Measurements from ENCODE around the gene DLGAP3. TPM values are rescaled to one million over a fixed set of nuclear protein-coding genes. Genes with fewer than 3 reads are reported as not detected.

Gene DLGAP3
- total and polyA plus RNA-seq, 5 donors = 0.05 to 0.21 (median 0.11) TPM

DNA sequence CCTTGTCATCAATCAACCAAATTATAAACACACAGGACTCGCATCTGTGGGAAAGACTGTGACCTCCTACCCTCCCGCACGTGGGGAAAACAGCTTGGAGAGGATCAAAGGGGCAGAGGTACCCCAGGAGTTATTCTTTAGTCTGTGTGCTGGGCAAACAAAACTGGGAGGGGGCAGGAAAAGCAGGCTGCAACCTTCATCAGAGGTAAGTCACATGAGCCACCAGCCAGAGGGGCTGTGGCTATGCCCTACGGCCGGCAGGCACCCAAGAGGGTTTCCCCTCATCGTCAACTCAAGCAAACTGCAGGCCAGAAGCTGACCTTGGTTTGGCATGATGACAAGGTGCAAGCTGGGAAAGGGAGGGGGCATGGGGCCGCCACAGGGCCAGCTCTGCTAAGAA is 82.4 kb downstream of the DLGAP3 start:
- Histone ChIP-seq H3K27ac (ENCODE audit: low read length) (no peak overlapping the region), H3K4me1 (ENCODE audit: control insufficient read depth, insufficient read depth, low read length) (peaks cover 22% of the 10 kb centered on the region), H3K4me3 (ENCODE audit: low read length) (no peak overlapping the region), H3K9me3 (ENCODE audit: control insufficient read depth, low read length) (no peaks in the 10 kb centered on the region), H3K27me3 (ENCODE audit: control insufficient read depth, insufficient read depth) (no peaks in the 10 kb centered on the region)
- ATAC-seq = no peak
- 76% methylated on average over 7 of the region's 7 CpGs for WGBS
- peak in 1 of 3 donors; percentile 56 for DNase-seq
- intact Hi-C loops (cut with DNase I) = loop anchor here in 2 of 4 donors (5.0 kb wide), 2 partner anchors 55 to 60 kb away; partner anchors contain the start of gene GJA4 (in 1 of the 2)

DNA sequence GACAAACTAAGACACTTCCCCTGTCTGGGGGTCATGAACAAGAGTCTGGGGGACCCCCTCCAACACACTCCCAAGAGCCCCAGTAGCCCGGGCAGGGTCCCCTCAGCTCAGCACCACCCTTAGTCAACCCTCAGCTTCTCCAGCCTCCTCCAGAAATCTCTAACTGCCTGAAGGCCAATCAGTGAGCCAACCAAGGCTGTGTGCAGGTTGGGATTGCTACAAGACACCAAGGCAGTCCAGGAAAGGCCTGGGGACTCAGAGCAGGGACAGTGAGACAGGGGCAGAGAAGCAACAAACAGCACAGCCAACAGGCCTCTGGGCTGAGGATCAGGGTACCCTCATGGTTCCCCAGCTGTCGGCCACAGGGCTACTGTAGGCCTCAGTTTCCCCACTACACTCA is 83.2 kb downstream of the DLGAP3 start:
- WGBS = 88% methylated on average over 2 of the region's 2 CpGs
- Histone ChIP-seq H3K27me3 (ENCODE audit: control insufficient read depth, insufficient read depth) (no peaks in the 10 kb centered on the region), H3K4me1 (ENCODE audit: control insufficient read depth, insufficient read depth, low read length) (peaks cover 22% of the 10 kb centered on the region), H3K9me3 (ENCODE audit: control insufficient read depth, low read length) (no peaks in the 10 kb centered on the region), H3K4me3 (ENCODE audit: low read length) (no peak overlapping the region), H3K27ac (ENCODE audit: low read length) (no peak overlapping the region)
- ATAC-seq = no peak
- intact Hi-C loops (cut with DNase I) = loop anchor here in 2 of 4 donors (5.0 kb wide), 2 partner anchors 54 to 59 kb away; partner anchors contain the start of gene GJA4 (in 1 of the 2)
- DNase-seq = no peak

DNA sequence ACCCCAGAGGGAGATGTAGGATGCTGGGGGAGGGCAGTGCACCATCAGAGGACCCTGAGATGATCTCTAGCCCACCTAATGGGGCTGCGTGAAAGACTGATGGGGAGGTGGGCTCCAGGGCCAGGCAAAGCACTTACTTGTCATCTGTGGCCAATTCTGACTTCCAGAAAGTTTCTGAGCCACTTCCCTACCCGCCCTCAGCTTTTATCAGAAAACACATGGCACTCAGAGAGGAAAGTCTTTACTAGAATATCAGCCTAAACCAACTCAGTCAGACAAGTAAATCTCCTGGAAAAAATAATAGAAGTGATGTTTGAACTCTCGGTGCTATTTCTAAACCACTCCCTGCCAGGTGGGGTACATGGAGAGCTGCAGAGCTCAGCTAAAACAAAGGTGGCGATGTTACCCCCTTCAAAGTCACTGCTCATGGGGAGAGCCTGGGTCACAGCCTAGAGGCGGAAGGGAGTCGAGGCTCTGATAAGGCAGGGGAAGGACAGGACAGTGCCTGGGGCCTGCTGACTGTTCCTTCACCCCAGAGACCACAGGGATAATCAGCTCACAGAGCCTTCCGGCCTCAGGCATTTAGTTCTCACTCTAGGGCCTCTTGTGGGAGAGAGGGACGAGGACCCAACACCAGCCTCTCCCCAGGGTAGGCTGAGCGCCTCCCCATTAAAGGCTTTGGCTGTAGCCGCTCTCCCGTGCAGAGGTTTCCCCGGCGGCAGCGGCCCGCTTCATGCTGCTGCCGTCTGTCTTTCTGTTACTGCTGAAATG is 84.1 kb downstream of the DLGAP3 start:
- no peak overlapping the region for H3K4me3 ChIP-seq (ENCODE audit: low read length)
- peak; percentile 44 to 79 for ATAC-seq
- H3K4me1 ChIP-seq (ENCODE audit: control insufficient read depth, insufficient read depth, low read length) = peaks cover 19% of the 10 kb centered on the region
- H3K27ac ChIP-seq (ENCODE audit: low read length) = peak overlapping the region; percentile 60
- intact Hi-C loops (cut with DNase I) = loop anchor here in 2 of 4 donors (5.0 kb wide), 2 partner anchors 53 to 58 kb away; partner anchors contain the start of gene GJA4 (in 1 of the 2)
- 67% methylated on average over 16 of the region's 16 CpGs for WGBS
- peak in 2 of 3 donors; percentile 53 to 58 for DNase-seq
- H3K9me3 ChIP-seq (ENCODE audit: control insufficient read depth, low read length) = no peaks in the 10 kb centered on the region
- no peaks in the 10 kb centered on the region for H3K27me3 ChIP-seq (ENCODE audit: control insufficient read depth, insufficient read depth)

DNA sequence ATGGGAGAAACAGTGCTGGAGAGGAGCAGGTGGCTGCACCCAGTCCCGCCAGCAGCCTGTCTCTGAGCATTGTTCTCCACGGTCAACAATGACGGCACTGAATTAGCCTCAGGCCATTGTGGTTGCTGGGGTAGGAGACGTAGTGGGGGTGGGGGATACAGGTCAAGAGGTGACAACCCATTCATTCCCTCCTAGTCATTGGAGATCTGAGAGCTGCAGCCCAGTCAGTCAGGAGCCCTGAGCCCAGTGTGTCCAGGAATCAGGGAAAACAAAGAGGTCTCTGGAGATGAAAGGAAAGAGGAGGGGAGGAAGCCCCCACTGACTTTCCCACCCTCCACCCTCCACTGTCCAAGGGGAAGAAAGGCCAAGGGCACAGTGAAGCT is 85.2 kb downstream of the DLGAP3 start:
- Histone ChIP-seq H3K4me3 (ENCODE audit: low read length) (no peak overlapping the region), H3K4me1 (ENCODE audit: control insufficient read depth, insufficient read depth, low read length) (peaks cover 19% of the 10 kb centered on the region), H3K27me3 (ENCODE audit: control insufficient read depth, insufficient read depth) (no peaks in the 10 kb centered on the region), H3K9me3 (ENCODE audit: control insufficient read depth, low read length) (no peaks in the 10 kb centered on the region), H3K27ac (ENCODE audit: low read length) (peak overlapping the region; percentile 43)
- peak in 1 of 2 donors; percentile 12 for ATAC-seq
- intact Hi-C loops (cut with DNase I) = no loop called here
- 59% methylated on average over 4 of the region's 4 CpGs for WGBS
- no peak for DNase-seq

DNA sequence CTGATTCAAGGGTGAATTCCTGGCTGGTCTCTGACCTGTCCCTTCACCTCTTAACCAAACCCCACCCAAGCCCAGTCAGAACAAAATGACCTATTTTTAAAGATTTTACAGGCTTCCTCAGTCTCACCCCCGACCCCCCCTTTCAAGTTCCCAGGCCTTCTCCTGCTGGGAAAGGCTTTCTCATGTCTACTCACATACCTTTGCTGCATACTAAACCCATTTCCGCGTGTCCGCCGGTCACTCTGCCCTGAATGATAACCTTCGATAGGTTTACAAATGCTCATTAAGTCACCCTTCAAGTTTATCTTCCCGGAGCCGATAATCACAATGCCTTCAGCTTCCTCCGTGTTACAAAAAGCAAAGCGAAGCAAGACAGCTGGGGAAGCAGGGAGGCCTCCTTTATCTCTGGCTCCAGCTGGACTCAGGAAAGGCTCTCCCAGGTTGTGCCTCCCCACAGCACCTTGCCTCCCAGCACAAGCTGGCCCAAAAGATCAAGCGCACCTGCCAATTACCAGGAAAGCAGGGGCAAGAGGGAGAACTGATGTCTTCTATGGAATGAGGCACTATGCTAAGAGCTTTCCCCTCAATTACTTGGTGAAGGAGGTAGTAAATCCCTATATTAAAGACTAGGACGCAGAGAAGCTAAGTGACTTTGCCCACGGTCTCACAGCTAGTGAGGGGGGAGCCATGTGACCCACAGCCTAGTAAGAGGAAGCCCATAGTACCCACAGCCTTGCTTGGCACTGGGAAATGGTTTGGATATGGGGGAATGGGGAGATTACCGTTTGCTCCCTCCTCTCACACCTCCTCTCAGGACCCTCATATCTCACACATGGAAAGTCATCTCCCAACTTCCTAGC is 85.8 kb downstream of the DLGAP3 start:
- Histone ChIP-seq H3K9me3 (ENCODE audit: control insufficient read depth, low read length) (no peaks in the 10 kb centered on the region), H3K4me3 (ENCODE audit: low read length) (no peak overlapping the region), H3K4me1 (ENCODE audit: control insufficient read depth, insufficient read depth, low read length) (peaks cover 19% of the 10 kb centered on the region), H3K27ac (ENCODE audit: low read length) (peak overlapping the region; percentile 43), H3K27me3 (ENCODE audit: control insufficient read depth, insufficient read depth) (no peaks in the 10 kb centered on the region)
- DNase-seq (peak in 1 of 3 donors; percentile 73), ATAC-seq (peak; percentile 48 to 64)
- 44% methylated on average over 14 of the region's 14 CpGs for WGBS
- intact Hi-C loops (cut with DNase I) = no loop called here

DNA sequence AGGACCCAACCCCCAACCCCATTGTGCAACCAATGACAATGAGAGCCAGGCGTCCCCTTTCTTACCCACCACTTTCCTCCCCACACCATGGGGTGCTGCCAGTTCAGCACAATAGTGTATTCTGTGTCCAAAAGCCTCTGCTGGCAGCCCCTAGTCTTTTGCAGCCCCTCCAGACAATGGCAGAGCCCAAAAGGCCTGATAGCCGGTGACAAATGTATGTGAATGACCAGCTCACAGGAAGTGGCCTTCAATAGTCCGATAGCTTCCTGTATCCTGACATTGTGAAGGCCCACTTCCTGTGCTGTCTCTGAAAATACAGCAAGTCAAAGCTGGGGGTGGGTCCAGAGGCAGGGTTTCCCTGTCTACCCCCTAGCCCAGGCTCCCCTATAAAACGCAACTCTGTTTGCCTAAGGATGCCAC is 86.5 kb downstream of the DLGAP3 start:
- H3K4me3 ChIP-seq (ENCODE audit: low read length) = no peak overlapping the region
- ATAC-seq = peak; percentile 63
- H3K9me3 ChIP-seq (ENCODE audit: control insufficient read depth, low read length) = no peaks in the 10 kb centered on the region
- DNase-seq = no peak
- WGBS = 61% methylated on average over 4 of the region's 4 CpGs
- peak overlapping the region; percentile 73 for H3K27ac ChIP-seq (ENCODE audit: low read length)
- peaks cover 19% of the 10 kb centered on the region for H3K4me1 ChIP-seq (ENCODE audit: control insufficient read depth, insufficient read depth, low read length)
- no peaks in the 10 kb centered on the region for H3K27me3 ChIP-seq (ENCODE audit: control insufficient read depth, insufficient read depth)
- intact Hi-C loops (cut with DNase I) = no loop called here

DNA sequence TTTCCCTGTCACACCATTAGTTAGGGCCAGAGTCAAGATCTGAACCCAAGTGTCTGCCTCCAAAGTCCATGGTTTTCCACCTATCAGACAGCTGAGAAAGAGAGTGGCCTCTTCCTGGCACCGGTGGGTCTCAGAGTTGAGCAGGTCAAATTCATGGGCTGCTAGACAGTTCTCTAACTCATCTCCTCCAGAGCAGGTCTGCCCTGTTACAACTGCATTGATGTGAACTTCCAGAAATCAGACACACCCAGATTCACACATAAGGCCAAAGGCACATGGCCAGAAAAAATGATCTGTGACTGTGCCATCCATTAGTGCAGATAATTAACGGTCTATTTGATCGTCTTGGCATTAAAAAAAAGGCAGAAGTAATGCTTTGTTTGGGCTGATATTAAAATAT is 87.4 kb downstream of the DLGAP3 start:
- no peak overlapping the region for H3K27ac ChIP-seq (ENCODE audit: low read length)
- H3K27me3 ChIP-seq (ENCODE audit: control insufficient read depth, insufficient read depth) = no peaks in the 10 kb centered on the region
- WGBS = 51% methylated on average over 3 of the region's 3 CpGs
- H3K4me3 ChIP-seq (ENCODE audit: low read length) = no peak overlapping the region
- DNase-seq (no peak), ATAC-seq (no peak)
- H3K9me3 ChIP-seq (ENCODE audit: control insufficient read depth, low read length) = no peaks in the 10 kb centered on the region
- intact Hi-C loops (cut with DNase I) = no loop called here
- peaks cover 19% of the 10 kb centered on the region for H3K4me1 ChIP-seq (ENCODE audit: control insufficient read depth, insufficient read depth, low read length)

DNA sequence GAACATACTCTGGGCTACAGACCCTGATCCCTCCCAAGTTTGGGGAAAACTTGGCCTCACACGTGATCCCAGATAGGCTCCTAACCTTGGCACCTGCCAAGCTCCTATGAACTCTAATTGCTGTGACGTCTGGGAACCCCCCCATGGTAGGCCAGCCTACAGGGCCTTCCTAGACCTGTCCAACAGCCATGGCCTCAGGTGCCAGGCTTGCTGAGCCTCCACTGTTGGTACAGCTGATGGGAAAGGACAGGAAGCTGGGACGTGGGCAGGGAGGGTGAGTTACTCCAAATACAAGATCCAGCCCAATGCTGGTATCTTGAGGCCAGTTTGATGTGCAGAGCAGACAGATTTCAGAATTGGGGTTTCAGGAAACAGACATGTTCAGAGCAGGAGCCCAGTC is 89.0 kb downstream of the DLGAP3 start:
- WGBS = 90% methylated on average over 3 of the region's 3 CpGs
- Histone ChIP-seq H3K27me3 (ENCODE audit: control insufficient read depth, insufficient read depth) (no peaks in the 10 kb centered on the region), H3K9me3 (ENCODE audit: control insufficient read depth, low read length) (no peaks in the 10 kb centered on the region), H3K4me3 (ENCODE audit: low read length) (no peak overlapping the region), H3K27ac (ENCODE audit: low read length) (no peak overlapping the region), H3K4me1 (ENCODE audit: control insufficient read depth, insufficient read depth, low read length) (peaks cover 19% of the 10 kb centered on the region)
- intact Hi-C loops (cut with DNase I) = no loop called here
- DNase-seq (no peak), ATAC-seq (no peak)

DNA sequence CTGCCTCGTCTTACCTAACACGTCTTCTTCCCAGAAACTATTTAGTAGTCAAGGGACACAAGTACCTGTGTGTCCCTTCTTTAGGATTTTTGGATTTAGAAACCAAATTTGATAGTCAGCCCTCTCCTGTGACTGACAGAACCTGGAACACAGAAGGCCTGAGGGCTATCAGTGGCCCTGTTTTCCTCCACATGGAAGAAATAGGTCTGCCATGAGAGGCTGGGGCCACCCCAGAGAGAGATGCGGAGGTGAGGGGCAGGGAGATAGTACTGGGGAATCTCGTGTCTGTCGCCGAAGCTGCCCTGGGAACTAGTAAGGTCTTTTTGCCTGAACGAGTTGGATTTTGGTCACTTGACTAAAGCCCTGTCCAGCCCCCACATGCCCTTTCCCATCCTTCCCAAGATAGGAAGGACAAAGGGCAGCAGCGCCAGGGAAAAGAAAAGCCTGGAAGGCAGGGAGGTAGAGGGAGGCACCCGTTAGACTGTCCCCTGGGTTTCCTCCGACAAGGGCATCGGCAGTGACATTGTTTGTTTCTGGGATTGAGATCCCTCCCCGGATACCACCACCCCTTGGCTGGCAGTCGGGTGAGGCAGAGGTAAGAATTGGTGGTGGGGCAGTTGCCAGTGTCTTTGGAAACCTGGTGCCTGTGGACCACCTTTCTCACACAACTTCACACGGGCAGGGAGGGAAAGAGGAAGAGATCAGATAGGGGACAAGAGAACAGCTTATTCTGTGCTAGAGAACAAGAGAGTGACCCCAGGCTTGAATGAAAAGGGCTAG is 89.7 kb downstream of the DLGAP3 start:
- H3K27ac ChIP-seq (ENCODE audit: low read length) = no peak overlapping the region

DNA sequence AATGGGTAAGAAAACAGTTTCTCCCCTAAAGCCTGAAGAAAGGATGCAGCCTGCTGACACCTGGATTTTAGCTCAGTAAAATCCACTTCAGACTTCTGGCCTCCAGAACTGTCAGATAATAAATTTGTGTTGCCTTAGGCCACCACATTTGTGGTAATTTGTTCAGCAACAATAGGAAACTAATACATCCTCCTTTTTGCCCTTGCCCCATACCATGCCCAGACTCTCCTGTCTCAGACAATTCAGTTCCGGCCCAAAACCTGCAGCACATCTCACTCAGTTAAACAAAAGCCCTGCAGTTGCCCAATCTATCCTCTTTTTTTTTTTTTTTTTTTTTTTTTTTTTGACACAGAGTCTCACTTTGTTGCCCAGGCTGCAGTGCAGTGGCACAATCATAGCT is 95.7 kb downstream of the DLGAP3 start:
- intact Hi-C loops (cut with DNase I) = no loop called here
- H3K9me3 ChIP-seq (ENCODE audit: control insufficient read depth, low read length) = no peaks in the 10 kb centered on the region
- H3K4me3 ChIP-seq (ENCODE audit: low read length) = no peak overlapping the region
- H3K27me3 ChIP-seq (ENCODE audit: control insufficient read depth, insufficient read depth) = no peaks in the 10 kb centered on the region
- no peak for DNase-seq
- 86% methylated on average over 1 of the region's 1 CpG for WGBS
- no peak for ATAC-seq
- H3K4me1 ChIP-seq (ENCODE audit: control insufficient read depth, insufficient read depth, low read length) = peaks cover 3% of the 10 kb centered on the region
- no peak overlapping the region for H3K27ac ChIP-seq (ENCODE audit: low read length)

More for the DNA sequence above, 89.7 kb downstream of the DLGAP3 start:
- peaks cover 16% of the 10 kb centered on the region for H3K4me1 ChIP-seq (ENCODE audit: control insufficient read depth, insufficient read depth, low read length)
- H3K9me3 ChIP-seq (ENCODE audit: control insufficient read depth, low read length) = no peaks in the 10 kb centered on the region
- no peaks in the 10 kb centered on the region for H3K27me3 ChIP-seq (ENCODE audit: control insufficient read depth, insufficient read depth)
- ATAC-seq = no peak
- 75% methylated on average over 14 of the region's 14 CpGs for WGBS
- intact Hi-C loops (cut with DNase I) = no loop called here
- no peak for DNase-seq
- no peak overlapping the region for H3K4me3 ChIP-seq (ENCODE audit: low read length)
